Esophagus muscularis mucosa (tissue), 4 donors: ENCODE data around the gene CLK4. TPM values are rescaled to one million over a fixed set of nuclear protein-coding genes. Genes with fewer than 3 reads are reported as not detected.

Experiments
- DNase-seq: peaks from one replicate; pipeline ENCODE4 v3.0.0-alpha.2; 2017; ENCODE audit errors: extremely low spot score
- H3K27ac ChIP-seq, 4 donors: fragments of 200-600 bp; sonication (generic); replicated peaks in 1 of 4; 1 replicate in 3 of 4; 2 replicates in 1 of 4; pipeline ENCODE4 v1.5.1; 2016 to 2019; ENCODE audit warnings: mild to moderate bottlenecking in 1 of 4
- H3K27me3 ChIP-seq, 4 donors: fragments of 200-600 bp; sonication (generic); one replicate each; pipeline versions ENCODE4 v1.5.1 to v1.6.0; 2016 to 2019
- H3K36me3 ChIP-seq, 4 donors: fragments of 200-600 bp; sonication (generic); one replicate each; pipeline ENCODE4 v1.5.1; 2016 to 2019
- H3K4me1 ChIP-seq, 4 donors: fragments of 200-600 bp; sonication (generic); one replicate each; pipeline ENCODE4 v1.5.1; 2016 to 2019
- H3K4me3 ChIP-seq, 4 donors: fragments of 200-600 bp; sonication (generic); 1 replicate in 2 of 4; 2 replicates in 2 of 4; pipeline ENCODE4 v1.5.1; 2016 to 2019; ENCODE audit warnings: mild to moderate bottlenecking in 4 of 4, moderate library complexity in 1 of 4
- H3K9me3 ChIP-seq, 4 donors: fragments of 200-600 bp; sonication (generic); 1 replicate in 3 of 4; 2 replicates in 1 of 4; pipeline ENCODE4 v1.5.1; 2016 to 2019
- EP300 ChIP-seq: sonication (generic); formaldehyde crosslinking; IDR thresholded peaks from one replicate; pipeline ENCODE4 v1.6.1; 2017; ENCODE audit warnings: antibody characterized with exemption
- POLR2A ChIP-seq: fragments of 450-650 bp; IDR thresholded peaks from one replicate; pipeline ENCODE4 v1.6.1; 2017; ENCODE audit warnings: antibody characterized with exemption, moderate library complexity, mild to moderate bottlenecking, low read depth
- POLR2AphosphoS5 ChIP-seq, 2 donors: sonication (generic); formaldehyde crosslinking; IDR thresholded peaks; one replicate each; pipeline ENCODE4 v1.6.1; 2017; ENCODE audit warnings: antibody characterized with exemption in 2 of 2
- WGBS: methylation state at CpG from one replicate; pipeline ENCODE4 v1.1.5; 2018; 5-methylcytosine and 5-hydroxymethylcytosine counted together
- intact Hi-C: fragments of 100-400 bp; cut with DNase I; formaldehyde crosslinking; loops from one replicate; pipeline ENCODE4 v1.15.1; 2023
- total RNA-seq, 4 donors: library from RNA; depleted of rRNA; stranded (reverse); fragments of >200 nt; gene quantifications; one replicate each; pipeline versions ENCODE4 v1.1.0 to v1.2.1, GENCODE V29; 2016
- TF ChIP-seq, protein P1 (sequence below), 3 experiments: fragments of 200-600 bp in 2 of 3; fragments of 450-650 bp in 1 of 3; sonication (generic) in 2 of 3; IDR thresholded peaks; one replicate each; pipeline ENCODE4 v1.5.1; 2017 to 2019; ENCODE audit warnings: antibody characterized with exemption in 3 of 3, mild to moderate bottlenecking in 2 of 3, moderate library complexity in 1 of 3

CLK4 gene
- total RNA-seq, 4 donors from 2014 or later = 16.7 to 24.9 (median 18.9) TPM

DNA sequence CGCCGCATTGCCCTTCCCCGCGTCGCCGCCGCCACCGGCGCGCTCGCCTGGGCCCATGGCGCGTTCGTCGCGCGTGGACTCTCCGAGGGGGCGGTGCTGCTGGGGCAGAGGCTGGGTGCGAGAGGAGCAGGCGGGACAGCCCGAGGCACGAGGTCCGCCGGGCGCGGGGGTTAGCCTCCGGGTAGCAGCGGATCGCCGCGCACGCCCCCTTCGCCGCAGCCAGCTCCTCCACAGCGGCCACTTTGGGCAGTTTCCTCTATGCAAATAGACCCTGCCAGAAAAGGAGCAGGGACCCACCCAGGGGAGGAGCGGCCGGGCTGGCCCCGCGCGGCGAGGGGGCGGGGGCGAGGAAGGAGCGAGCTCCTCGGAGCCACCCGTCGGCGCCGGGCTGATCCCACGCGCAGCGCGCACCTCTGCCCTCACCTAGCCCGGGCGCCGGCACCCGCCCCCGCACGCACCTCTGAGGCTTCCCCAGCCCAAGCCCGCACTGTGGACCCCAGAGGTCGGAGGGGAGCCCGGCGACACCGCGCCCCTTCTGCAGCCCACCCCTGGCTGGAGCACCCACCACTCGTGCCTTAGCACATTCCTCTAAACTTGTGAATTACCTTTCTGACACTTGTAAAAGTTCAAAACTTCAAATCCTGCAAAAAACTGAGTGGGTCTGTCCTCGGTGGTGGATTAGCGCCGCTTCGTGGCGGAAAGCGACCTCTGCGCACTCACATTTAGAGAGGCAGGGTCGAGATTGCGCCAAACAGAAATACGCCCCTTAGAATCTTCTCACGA is 36.5 kb downstream of the CLK4 start, which contains the start of gene COL23A1:
COL23A1 (minus strand) TSS at position 253 of the 783 bp plus-strand sequence.
- Histone ChIP-seq H3K36me3 (peaks cover 0 to 4% (median 0%) of the 10 kb centered on the region in 4 donors), H3K27me3 (peaks cover 0 to 21% (median 0%) of the 10 kb centered on the region in 4 donors), H3K9me3 (peaks cover 0 to 14% (median 7%) of the 10 kb centered on the region in 4 donors), H3K4me1 (peaks cover 16 to 28% (median 24%) of the 10 kb centered on the region in 4 donors), H3K27ac (peak within 1 kb of the TSS; percentile 46 to 64 (median 54)), H3K4me3 (peak within 1 kb of the TSS; percentile 57 to 68 (median 62))
- WGBS = 2% methylated on average over 16 of the region's 78 CpGs
- TF ChIP-seq POLR2A (peak; percentile 19), EP300 (no peak), POLR2AphosphoS5 (IDR thresholded peaks at IDR 0.05) (peak in 1 of 2 donors; percentile 39)
- TF ChIP-seq, protein P1, sequence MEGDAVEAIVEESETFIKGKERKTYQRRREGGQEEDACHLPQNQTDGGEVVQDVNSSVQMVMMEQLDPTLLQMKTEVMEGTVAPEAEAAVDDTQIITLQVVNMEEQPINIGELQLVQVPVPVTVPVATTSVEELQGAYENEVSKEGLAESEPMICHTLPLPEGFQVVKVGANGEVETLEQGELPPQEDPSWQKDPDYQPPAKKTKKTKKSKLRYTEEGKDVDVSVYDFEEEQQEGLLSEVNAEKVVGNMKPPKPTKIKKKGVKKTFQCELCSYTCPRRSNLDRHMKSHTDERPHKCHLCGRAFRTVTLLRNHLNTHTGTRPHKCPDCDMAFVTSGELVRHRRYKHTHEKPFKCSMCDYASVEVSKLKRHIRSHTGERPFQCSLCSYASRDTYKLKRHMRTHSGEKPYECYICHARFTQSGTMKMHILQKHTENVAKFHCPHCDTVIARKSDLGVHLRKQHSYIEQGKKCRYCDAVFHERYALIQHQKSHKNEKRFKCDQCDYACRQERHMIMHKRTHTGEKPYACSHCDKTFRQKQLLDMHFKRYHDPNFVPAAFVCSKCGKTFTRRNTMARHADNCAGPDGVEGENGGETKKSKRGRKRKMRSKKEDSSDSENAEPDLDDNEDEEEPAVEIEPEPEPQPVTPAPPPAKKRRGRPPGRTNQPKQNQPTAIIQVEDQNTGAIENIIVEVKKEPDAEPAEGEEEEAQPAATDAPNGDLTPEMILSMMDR (IDR thresholded peaks at IDR 0.05) = peak; percentile 68 to 73 (median 69)
- intact Hi-C loops = loop anchor here (2.0 to 5.0 kb wide), 2 partner anchors 37 to 310 kb away; partner anchors contain the start of gene CLK4
- DNase-seq = no peak

DNA sequence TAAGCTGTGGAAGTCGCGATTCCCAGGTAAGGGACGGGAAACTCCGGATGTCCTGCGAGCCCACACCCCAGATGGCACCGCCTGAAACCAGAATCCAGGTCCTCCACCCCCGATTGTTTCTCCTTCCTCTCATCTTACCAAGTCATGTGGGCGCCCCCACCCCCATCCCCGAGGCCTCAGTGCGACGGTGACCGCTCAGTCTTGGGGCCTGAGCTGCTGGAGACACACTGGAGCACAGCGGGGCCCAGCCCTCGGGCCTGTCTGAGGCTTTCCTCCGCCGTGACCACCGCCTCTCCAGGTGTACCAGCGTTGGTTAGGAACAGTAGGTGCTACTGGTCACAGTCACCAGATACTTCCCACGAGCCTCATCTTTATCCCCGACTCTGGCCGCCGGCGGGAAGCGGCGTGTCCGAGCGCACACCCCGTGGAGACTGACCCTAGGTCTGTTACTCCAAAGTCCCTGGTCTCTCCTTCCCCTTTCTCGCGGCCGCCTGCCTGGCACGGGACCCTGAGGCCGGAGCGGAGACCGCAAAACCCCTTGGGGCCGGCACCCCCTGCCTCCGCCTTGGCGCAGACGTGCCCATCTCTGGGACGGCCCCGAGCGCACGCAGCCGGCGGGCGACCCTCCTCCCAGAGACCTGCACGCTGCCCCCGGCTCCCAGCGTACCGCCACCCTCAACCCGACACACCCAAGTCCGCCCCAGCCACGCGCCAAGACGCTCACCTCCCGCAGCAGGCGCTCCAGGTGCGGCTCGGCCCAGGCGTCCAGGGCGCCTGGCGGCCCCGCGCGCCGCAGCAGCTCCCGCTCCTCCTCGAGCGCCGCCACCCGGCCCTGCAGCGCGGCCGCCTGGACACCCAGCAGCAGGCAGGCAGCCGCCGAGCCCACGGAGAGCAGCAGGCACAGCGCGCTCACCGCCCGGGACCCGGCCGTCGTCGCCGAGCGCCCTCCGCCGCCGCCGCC is 37.4 kb downstream of the CLK4 start:
- no peak for DNase-seq
- intact Hi-C loops = loop anchor here (2.0 to 5.0 kb wide), 2 partner anchors 38 to 309 kb away; partner anchors contain the start of gene CLK4
- H3K36me3 ChIP-seq = peaks cover 0 to 4% (median 0%) of the 10 kb centered on the region in 4 donors
- TF ChIP-seq, protein P1 (IDR thresholded peaks at IDR 0.05) = peak in 2 of 3 experiments; percentile 22 to 37
- no peak for TF ChIP-seq POLR2A
- H3K4me3 ChIP-seq = peak overlapping the region; percentile 57 to 68 (median 62)
- WGBS = 64% methylated on average over 17 of the region's 91 CpGs
- peaks cover 0 to 5% (median 0%) of the 10 kb centered on the region in 4 donors for H3K9me3 ChIP-seq
- peak overlapping the region; percentile 24 to 64 (median 48) for H3K27ac ChIP-seq
- peaks cover 16 to 28% (median 24%) of the 10 kb centered on the region in 4 donors for H3K4me1 ChIP-seq
- H3K27me3 ChIP-seq = peaks cover 0 to 22% (median 0%) of the 10 kb centered on the region in 4 donors

DNA sequence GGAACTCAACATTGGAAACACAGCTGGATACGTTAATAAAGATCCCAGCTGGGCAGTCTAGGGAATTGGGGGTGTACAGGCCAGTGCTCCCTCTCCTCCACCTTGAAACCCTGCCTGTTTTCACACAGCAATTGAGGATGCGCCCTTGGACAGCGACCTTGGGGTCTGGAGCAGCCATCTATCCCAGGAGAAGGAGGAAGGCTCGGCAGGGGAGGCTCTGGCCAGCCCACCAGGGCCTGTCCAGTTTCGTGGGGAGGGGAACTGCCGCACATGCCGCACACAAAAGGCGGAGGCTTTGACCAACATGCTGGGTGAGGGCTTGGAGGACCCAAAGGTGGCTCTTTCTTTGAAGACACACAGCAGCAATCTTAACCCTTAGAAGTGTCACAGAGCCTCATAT is 38.1 kb downstream of the CLK4 start:
- Histone ChIP-seq H3K9me3 (no peaks in the 10 kb centered on the region), H3K27ac (no peak overlapping the region), H3K4me3 (no peak overlapping the region), H3K36me3 (no peaks in the 10 kb centered on the region), H3K27me3 (peaks cover 0 to 22% (median 0%) of the 10 kb centered on the region in 4 donors), H3K4me1 (peaks cover 16 to 28% (median 24%) of the 10 kb centered on the region in 4 donors)
- DNase-seq = no peak
- TF ChIP-seq EP300 (no peak), POLR2A (no peak), POLR2AphosphoS5 (IDR thresholded peaks at IDR 0.05) (no peak)
- TF ChIP-seq, protein P1 (IDR thresholded peaks at IDR 0.05) = no peak
- WGBS = 91% methylated on average over 1 of the region's 8 CpGs
- intact Hi-C loops = no loop called here

DNA sequence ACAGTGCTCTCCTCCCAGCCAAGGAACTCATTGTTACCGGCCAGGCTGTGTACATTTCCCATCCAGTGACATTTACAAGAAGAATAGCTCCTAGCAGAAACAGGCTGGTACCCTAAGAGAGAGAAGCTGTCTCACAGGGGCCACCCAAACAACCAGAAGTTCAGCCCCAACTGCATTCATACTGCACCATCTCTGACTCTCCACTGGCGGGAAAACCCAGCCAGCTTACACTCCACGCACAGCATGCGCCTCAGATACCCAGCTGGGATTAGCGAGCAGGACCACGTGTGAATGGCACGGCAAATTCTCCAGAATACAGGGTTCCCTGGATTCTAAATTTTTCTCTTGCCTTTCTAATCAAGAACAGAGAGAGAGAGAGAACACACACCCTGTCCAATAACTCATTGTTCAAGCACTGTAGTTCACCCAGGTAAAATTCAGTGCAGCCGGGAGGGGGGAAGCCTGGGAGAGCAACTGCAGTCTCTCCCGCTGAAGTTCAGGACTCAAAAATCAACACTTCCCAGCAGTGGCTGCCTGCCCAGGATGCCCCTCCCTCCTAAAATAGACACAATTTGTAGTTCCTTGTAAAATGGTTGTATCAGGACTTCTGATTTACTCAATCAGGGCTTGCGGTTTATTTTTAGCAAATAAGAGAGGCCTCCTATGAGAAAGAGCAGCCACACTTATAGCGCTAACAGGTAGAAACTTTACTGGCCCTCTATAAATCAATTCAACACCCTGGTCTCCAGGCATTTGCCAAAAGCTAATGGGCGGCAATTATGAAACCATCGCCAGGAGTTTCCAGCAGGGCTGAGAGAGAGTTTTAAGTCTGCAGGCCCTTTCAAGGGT is 38.9 kb downstream of the CLK4 start:
- DNase-seq = no peak
- no peak for TF ChIP-seq EP300
- TF ChIP-seq POLR2AphosphoS5 (IDR thresholded peaks at IDR 0.05) = no peak
- TF ChIP-seq, protein P1 (IDR thresholded peaks at IDR 0.05) = no peak
- no peak for TF ChIP-seq POLR2A
- Histone ChIP-seq H3K4me1 (peaks cover 16 to 28% (median 24%) of the 10 kb centered on the region in 4 donors), H3K27me3 (peaks cover 0 to 22% (median 0%) of the 10 kb centered on the region in 4 donors), H3K4me3 (no peak overlapping the region), H3K9me3 (no peaks in the 10 kb centered on the region), H3K36me3 (no peaks in the 10 kb centered on the region), H3K27ac (no peak overlapping the region)
- WGBS = 85% methylated on average over 13 of the region's 13 CpGs
- intact Hi-C loops = no loop called here
